Endothelial cell of umbilical vein (primary cell): ENCODE measurements around the gene TNFAIP8L3. TPM values are rescaled to one million over a fixed set of nuclear protein-coding genes. Genes with fewer than 3 reads are reported as not detected.

Source experiments
- BruUV-seq: library from RNA; stranded (reverse); fragments of 400-500 nt; replicated peaks from 2 replicates; lab custom pipeline; 2021; lab: Mats Ljungman, UMichigan
- CTCF ChIA-PET: fragments of 300-600, 350-600 bp; sonication (Branson Sonifier 250); formaldehyde crosslinking; loops from one replicate; lab custom pipeline; 2021; ENCODE audit warnings: antibody characterized with exemption, inconsistent platforms; lab: Charles Lee
- POLR2A ChIA-PET: fragments of 300-600, 350-600 bp; sonication (Branson Sonifier 250); formaldehyde crosslinking; loops from one replicate; lab custom pipeline; 2021; ENCODE audit warnings: antibody characterized with exemption, inconsistent platforms; lab: Charles Lee
- DNase-seq: peaks from one replicate; pipeline ENCODE4 v3.0.0-alpha.2; 2011; ENCODE audit warnings: low read depth, low spot score
- FAIRE-seq: peaks from 2 replicates; lab custom pipeline; 2011; peaks lifted over from hg19 to GRCh38; lab: Jason Lieb, UNC
- H2AFZ ChIP-seq: 2 replicates; pipeline ENCODE4 v1.6.0; 2012; ENCODE audit warnings: low read depth, low read length, control low read depth, inconsistent platforms
- H3K27ac ChIP-seq: 2 replicates; pipeline ENCODE4 v1.5.1; 2011; ENCODE audit warnings: low read depth, mild to moderate bottlenecking, control low read depth, low read length, moderate library complexity; ENCODE audit not compliant: insufficient read depth
- H3K27me3 ChIP-seq, 2 experiments: 2 replicates each; pipeline versions ENCODE4 v1.6.0 to v1.6.1; 2011; ENCODE audit warnings: low read length in 2 of 2, mixed read lengths in 1 of 2; ENCODE audit not compliant: control insufficient read depth in 2 of 2, insufficient read depth in 2 of 2
- H3K36me3 ChIP-seq, 2 experiments: 2 replicates in 1 of 2; 3 replicates in 1 of 2; pipeline ENCODE4 v1.5.1; 2011; ENCODE audit warnings: low read length in 2 of 2, mild to moderate bottlenecking in 1 of 2, moderate library complexity in 1 of 2; ENCODE audit not compliant: control insufficient read depth in 2 of 2, insufficient read depth in 2 of 2; ENCODE audit errors: extremely low read depth in 1 of 2
- H3K4me1 ChIP-seq: 3 replicates; pipeline ENCODE4 v1.5.1; 2011; ENCODE audit warnings: mild to moderate bottlenecking, low read length; ENCODE audit not compliant: control insufficient read depth, insufficient read depth; ENCODE audit errors: extremely low read depth
- H3K4me2 ChIP-seq: 2 replicates; pipeline ENCODE4 v1.6.1; 2011; ENCODE audit warnings: low read length, control low read depth, mixed read lengths; ENCODE audit not compliant: insufficient read depth
- H3K4me3 ChIP-seq, 3 experiments: fragments of 200-600 bp in 1 of 3; sonication (generic), shearing (Covaris generic) in 1 of 3; replicated peaks in 1 of 3; 2 replicates each; pipeline ENCODE4 v1.5.1; 2011 to 2016; ENCODE audit warnings: control low read depth in 3 of 3, low read length in 3 of 3, mild to moderate bottlenecking in 2 of 3, inconsistent platforms in 1 of 3, low read depth in 1 of 3, moderate library complexity in 1 of 3; ENCODE audit not compliant: insufficient read depth in 1 of 3
- H3K79me2 ChIP-seq: 2 replicates; pipeline ENCODE4 v1.6.0; 2012; ENCODE audit warnings: low read length, inconsistent platforms; ENCODE audit not compliant: control insufficient read depth, insufficient read depth
- H3K9ac ChIP-seq: replicated peaks from 2 replicates; pipeline ENCODE3; 2011; ENCODE audit warnings: low read length, control low read depth; ENCODE audit not compliant: insufficient read depth; ENCODE audit errors: extremely low read depth
- H3K9me1 ChIP-seq: replicated peaks from 3 replicates; pipeline ENCODE4 v1.6.0; 2011; ENCODE audit warnings: mild to moderate bottlenecking, low read length; ENCODE audit not compliant: control insufficient read depth, insufficient read depth; ENCODE audit errors: extremely low read depth
- H3K9me3 ChIP-seq: replicated peaks from 2 replicates; pipeline ENCODE4 v1.5.1; 2012; ENCODE audit warnings: low read length, inconsistent platforms; ENCODE audit not compliant: control insufficient read depth, insufficient read depth
- H4K20me1 ChIP-seq: replicated peaks from 2 replicates; pipeline ENCODE3; 2011; ENCODE audit warnings: mild to moderate bottlenecking, low read length; ENCODE audit not compliant: control insufficient read depth, insufficient read depth; ENCODE audit errors: extremely low read depth
- CTCF ChIP-seq, 2 donors: IDR thresholded peaks; 1 replicate in 1 of 2; 2 replicates in 1 of 2; pipeline ENCODE4 v1.5.1; 2011; ENCODE audit warnings: low read length in 2 of 2, mild to moderate bottlenecking in 2 of 2, moderate library complexity in 2 of 2, control low read depth in 1 of 2, inconsistent platforms in 1 of 2, low read depth in 1 of 2; ENCODE audit not compliant: insufficient read depth in 1 of 2; ENCODE audit errors: extremely low read depth in 1 of 2
- EZH2 ChIP-seq: IDR thresholded peaks from 2 replicates; pipeline ENCODE4 v1.6.1; 2012; ENCODE audit warnings: borderline replicate concordance, low read depth, mild to moderate bottlenecking, moderate library complexity, low read length, inconsistent platforms; ENCODE audit not compliant: severe bottlenecking
- FOS ChIP-seq: IDR thresholded peaks from 2 replicates; pipeline ENCODE4 v1.6.1; 2011; ENCODE audit warnings: mild to moderate bottlenecking, low read length, moderate library complexity, borderline replicate concordance; ENCODE audit not compliant: insufficient read depth
- GATA2 ChIP-seq: IDR thresholded peaks from 2 replicates; pipeline ENCODE4 v1.7.0; 2011; ENCODE audit warnings: low read depth, mild to moderate bottlenecking, moderate library complexity, mixed read lengths, low read length; ENCODE audit not compliant: insufficient read length, insufficient read depth
- JUN ChIP-seq: IDR thresholded peaks from 2 replicates; pipeline ENCODE4 v1.6.1; 2011; ENCODE audit warnings: borderline replicate concordance, low read depth; ENCODE audit not compliant: insufficient read length, insufficient read depth
- MAX ChIP-seq: IDR thresholded peaks from 2 replicates; pipeline ENCODE4 v1.6.1; 2011; ENCODE audit not compliant: insufficient read depth, insufficient read length
- MYC ChIP-seq: IDR thresholded peaks from one replicate; pipeline ENCODE4 v1.6.1; 2011; ENCODE audit warnings: mild to moderate bottlenecking, low read depth, low read length
- POLR2A ChIP-seq: IDR thresholded peaks from 2 replicates; pipeline ENCODE4 v1.6.1; 2012; ENCODE audit warnings: low read depth, mild to moderate bottlenecking, control low read depth, low read length
- POLR2AphosphoS5 ChIP-seq: IDR thresholded peaks from 2 replicates; pipeline ENCODE4 v1.6.1; 2012; ENCODE audit warnings: low read depth, mild to moderate bottlenecking, control low read depth, low read length, moderate library complexity; ENCODE audit not compliant: insufficient read depth
- dilution Hi-C: fragments of 300-500 bp; cut with MboI; formaldehyde crosslinking; loops from one replicate; pipeline ENCODE4 v1.15.0; 2019; ENCODE audit warnings: low sequenced_read_pairs; ENCODE audit not compliant: extremely low pct_ligation_motif_present
- intact Hi-C: fragments of 100-400 bp; cut with micrococcal nuclease; formaldehyde crosslinking; loops from one replicate; pipeline ENCODE4 v1.10.0; 2022
- polyA plus RNA-seq, 4 experiments: library from polyadenylated mRNA; depleted of rRNA in 3 of 4; stranded (reverse) in 3 of 4; unstranded in 1 of 4; fragments of >200 nt; gene quantifications; 2 replicates each; pipeline versions ENCODE4 v1.2.1 to v1.2.3, GENCODE V29; 2011 to 2012; ENCODE audit warnings: missing spikeins in 1 of 4
- total RNA-seq: library from RNA; stranded (reverse); gene quantifications from 2 replicates; pipeline ENCODE4 v1.2.3, GENCODE V29; 2021

The TNFAIP8L3 gene
- total and polyA plus RNA-seq, 2 donors (not counting 3 experiments of a cell fraction or from before 2014, with no cell fraction given): 8.8 to 38.3 TPM

GRCh38 chr15:51086409-51086808 lies 8.3 kb downstream of the TNFAIP8L3 start:
- ChIA-PET CTCF (interaction anchor here (0.6 to 2.3 kb wide), 3 partner anchors 8 to 106 kb away, joined by 3 to 13 read pairs (median 5); no protein-coding TSS in a partner anchor), POLR2A (no interaction called here)
- H3K4me2 ChIP-seq: no peak overlapping the region
- peaks cover 51% of the 10 kb centered on the region for H3K4me1 ChIP-seq
- no TSS peak for BruUV-seq
- H3K9me3 ChIP-seq: no peaks in the 10 kb centered on the region
- FAIRE-seq: no peak
- intact Hi-C loops (no loop called here), dilution Hi-C loops (no loop called here)
- peaks cover 0 to 2% of the 10 kb centered on the region in 2 experiments for H3K36me3 ChIP-seq
- H4K20me1 ChIP-seq: no peaks in the 10 kb centered on the region
- no peaks in the 10 kb centered on the region for H3K27me3 ChIP-seq
- no peak for DNase-seq
- TF ChIP-seq JUN (no peak), CTCF (IDR thresholded peaks at IDR 0.05; ENCODE audit: extremely low read depth in 1 of 2, insufficient read depth in 1 of 2, low read depth in 1 of 2, low read length in 2 of 2) (no peak), MAX (no peak), MYC (no peak), POLR2A (no peak), EZH2 (no peak), FOS (no peak), POLR2AphosphoS5 (no peak), GATA2 (no peak)
- no peak overlapping the region for H3K4me3 ChIP-seq
- no peak overlapping the region for H2AFZ ChIP-seq
- peaks cover 97% of the 10 kb centered on the region for H3K79me2 ChIP-seq
- no peaks in the 10 kb centered on the region for H3K9me1 ChIP-seq
- H3K9ac ChIP-seq: no peak overlapping the region
- H3K27ac ChIP-seq: no peak overlapping the region
